Kidney epithelial cell (primary cell): ENCODE data around the gene EGR2. TPM values are rescaled to one million over a fixed set of nuclear protein-coding genes. Genes with fewer than 3 reads are reported as not detected.

Source experiments
- DNase-seq: peaks from one replicate; pipeline ENCODE4 v3.0.0-alpha.2; 2010; ENCODE audit warnings: low read depth
- H3K27me3 ChIP-seq: 2 replicates; pipeline ENCODE4 v1.6.0; 2011; ENCODE audit warnings: low read length; ENCODE audit not compliant: control insufficient read depth, insufficient read depth
- H3K36me3 ChIP-seq: 2 replicates; pipeline ENCODE4 v1.5.1; 2011; ENCODE audit warnings: low read length; ENCODE audit not compliant: control insufficient read depth, insufficient read depth
- H3K4me3 ChIP-seq: 2 replicates; pipeline ENCODE4 v1.5.1; 2011; ENCODE audit warnings: low read depth, mild to moderate bottlenecking, control low read depth, low read length
- total RNA-seq: library from RNA; depleted of rRNA; stranded (reverse); fragments of >200 nt; gene quantifications from 2 replicates; pipeline ENCODE4 v1.2.3, GENCODE V29; 2015
- TF ChIP-seq, protein P1 (sequence below): IDR thresholded peaks from 2 replicates; pipeline ENCODE4 v1.5.1; 2011; ENCODE audit warnings: mild to moderate bottlenecking, moderate library complexity, low read length, control low read depth, inconsistent platforms; ENCODE audit not compliant: insufficient read depth, poor library complexity, severe bottlenecking

Gene EGR2
- total RNA-seq, 1 donor from 2014 or later = 0.67 TPM

DNA sequence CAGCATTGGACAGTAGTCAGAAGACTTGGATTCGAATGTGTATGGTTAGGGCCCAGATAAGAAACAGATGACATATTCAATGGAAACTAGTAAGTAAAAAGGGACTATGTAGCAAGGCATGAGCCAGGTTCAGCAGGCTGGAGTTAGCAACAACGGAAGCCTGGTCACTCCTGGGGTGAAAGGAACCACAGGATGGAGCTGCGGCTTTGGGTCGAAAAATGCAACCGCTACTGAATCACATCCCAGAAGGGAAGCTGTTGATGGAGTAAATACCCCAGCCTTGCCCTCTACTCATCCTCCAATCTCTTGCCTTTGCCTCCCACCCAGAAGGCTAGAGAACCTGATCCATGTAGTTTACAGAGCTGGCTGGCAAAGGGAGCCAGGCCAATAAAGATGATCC is 37.5 kb upstream of the EGR2 start:
- TF ChIP-seq, protein P1, sequence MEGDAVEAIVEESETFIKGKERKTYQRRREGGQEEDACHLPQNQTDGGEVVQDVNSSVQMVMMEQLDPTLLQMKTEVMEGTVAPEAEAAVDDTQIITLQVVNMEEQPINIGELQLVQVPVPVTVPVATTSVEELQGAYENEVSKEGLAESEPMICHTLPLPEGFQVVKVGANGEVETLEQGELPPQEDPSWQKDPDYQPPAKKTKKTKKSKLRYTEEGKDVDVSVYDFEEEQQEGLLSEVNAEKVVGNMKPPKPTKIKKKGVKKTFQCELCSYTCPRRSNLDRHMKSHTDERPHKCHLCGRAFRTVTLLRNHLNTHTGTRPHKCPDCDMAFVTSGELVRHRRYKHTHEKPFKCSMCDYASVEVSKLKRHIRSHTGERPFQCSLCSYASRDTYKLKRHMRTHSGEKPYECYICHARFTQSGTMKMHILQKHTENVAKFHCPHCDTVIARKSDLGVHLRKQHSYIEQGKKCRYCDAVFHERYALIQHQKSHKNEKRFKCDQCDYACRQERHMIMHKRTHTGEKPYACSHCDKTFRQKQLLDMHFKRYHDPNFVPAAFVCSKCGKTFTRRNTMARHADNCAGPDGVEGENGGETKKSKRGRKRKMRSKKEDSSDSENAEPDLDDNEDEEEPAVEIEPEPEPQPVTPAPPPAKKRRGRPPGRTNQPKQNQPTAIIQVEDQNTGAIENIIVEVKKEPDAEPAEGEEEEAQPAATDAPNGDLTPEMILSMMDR = no peak
- Histone ChIP-seq H3K27me3 (no peaks in the 10 kb centered on the region), H3K36me3 (no peaks in the 10 kb centered on the region), H3K4me3 (no peak overlapping the region)
- DNase-seq = no peak

DNA sequence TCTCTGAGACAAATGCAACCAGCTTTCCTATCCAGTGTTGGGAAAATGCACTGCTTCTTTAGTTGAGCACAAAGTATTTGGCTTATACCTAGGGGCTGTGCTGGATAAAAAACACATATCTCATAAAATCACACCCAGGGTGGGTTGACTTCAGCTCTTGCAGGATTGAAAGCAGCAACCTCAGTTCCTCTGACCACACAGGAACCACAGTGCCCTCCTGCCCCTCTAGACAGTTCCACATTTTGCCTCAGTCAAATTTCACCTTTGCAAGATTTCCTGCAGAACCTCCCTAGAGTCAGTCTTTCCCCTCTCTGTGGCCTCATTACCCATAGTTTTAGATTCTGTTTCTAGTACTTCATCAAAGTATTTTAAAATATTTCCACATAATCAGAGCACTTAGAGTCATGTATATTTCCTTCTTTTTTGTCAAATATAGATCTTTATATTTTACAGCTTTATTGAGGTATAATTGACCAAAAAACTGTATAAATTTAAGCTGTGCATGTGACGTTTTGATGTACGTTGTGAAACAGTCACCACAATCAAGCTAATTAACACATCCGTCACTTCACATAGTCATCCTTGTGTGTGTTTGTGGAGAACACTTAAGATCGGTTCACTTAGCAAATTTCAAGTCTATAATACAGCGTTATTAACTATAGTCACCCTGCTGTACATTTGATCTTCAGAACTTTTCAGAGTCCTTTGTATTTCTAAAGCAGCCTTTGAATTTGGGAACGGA is 37.0 kb upstream of the EGR2 start:
- Histone ChIP-seq H3K36me3 (no peaks in the 10 kb centered on the region), H3K4me3 (no peak overlapping the region), H3K27me3 (no peaks in the 10 kb centered on the region)
- no peak for DNase-seq
- TF ChIP-seq, protein P1 = no peak

DNA sequence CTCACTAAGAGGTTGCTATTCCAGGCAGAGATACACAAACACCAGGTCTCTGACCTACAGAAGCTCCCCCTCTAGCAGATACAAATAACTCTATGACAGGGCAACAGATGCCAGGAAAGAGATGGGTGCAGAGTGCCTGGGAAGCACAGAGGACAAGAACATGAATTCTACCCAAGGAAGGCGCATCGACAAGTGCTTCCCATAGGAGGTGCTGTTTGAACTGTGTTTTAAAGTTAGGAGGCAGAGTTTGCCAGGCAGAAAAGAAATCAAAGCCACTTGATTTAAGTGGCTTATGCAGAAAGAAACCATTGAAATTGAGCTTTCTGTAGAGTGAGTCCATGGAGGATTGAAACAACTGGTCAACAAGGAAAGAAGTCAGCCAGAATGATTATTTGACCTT is 35.3 kb upstream of the EGR2 start:
- no peak for DNase-seq
- no peaks in the 10 kb centered on the region for H3K36me3 ChIP-seq
- H3K27me3 ChIP-seq = peaks cover under 1% of the 10 kb centered on the region
- no peak overlapping the region for H3K4me3 ChIP-seq
- TF ChIP-seq, protein P1 = peak; percentile 34

DNA sequence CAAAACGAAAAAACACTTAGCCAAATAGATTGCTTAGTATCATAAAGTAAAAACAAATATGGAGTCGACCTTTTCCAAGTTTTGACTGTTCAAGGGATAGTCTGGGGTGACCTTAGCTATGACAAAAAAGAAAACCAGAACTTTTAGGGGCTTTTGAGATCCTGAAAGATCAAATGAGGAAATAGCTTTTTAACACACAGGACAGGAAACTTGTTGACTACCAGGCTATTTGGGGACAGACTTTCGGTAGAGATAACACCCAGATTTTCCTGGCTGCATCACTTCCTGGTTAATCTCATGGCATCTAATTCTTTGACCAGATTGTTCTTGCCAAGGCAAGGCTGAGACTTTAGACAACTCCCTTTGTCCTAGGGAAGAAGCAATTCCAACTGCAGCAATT is 34.5 kb upstream of the EGR2 start:
- DNase-seq = no peak
- no peak overlapping the region for H3K4me3 ChIP-seq
- H3K36me3 ChIP-seq = no peaks in the 10 kb centered on the region
- TF ChIP-seq, protein P1 = no peak
- peaks cover 2% of the 10 kb centered on the region for H3K27me3 ChIP-seq

DNA sequence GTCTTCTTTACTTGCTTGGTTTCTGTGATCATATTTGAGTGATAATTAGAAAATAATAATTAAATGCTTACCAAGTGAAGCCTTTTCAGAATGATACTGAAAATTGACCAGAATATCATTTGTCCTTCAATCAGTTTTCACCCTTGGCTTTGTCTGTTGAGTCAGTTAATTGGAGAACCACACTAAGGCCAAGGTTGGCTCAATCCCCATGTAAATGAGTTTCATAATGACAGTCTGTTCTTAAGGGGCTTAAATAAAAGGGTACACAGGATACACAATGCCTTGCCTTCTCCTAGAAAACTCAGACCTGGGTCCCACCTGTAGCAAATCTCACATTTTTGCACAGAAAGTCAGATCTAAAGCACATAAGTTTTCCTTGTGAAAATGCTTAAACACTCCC is 31.3 kb upstream of the EGR2 start:
- no peak overlapping the region for H3K4me3 ChIP-seq

More for the DNA sequence above, 31.3 kb upstream of the EGR2 start:
- no peak for DNase-seq
- Histone ChIP-seq H3K36me3 (no peaks in the 10 kb centered on the region), H3K27me3 (peaks cover 2% of the 10 kb centered on the region)
- TF ChIP-seq, protein P1 = no peak
